ENCODE measurements around the gene SLC10A7.

SLC10A7 gene

GRCh38 chr4:146445198-146446150 lies 76.3 kb downstream of the SLC10A7 start:
- Histone ChIP-seq H3K9me3 (no peaks in the 10 kb centered on the region), H3K4me3 (ENCODE audit: low read depth, low read length) (no peak overlapping the region), H3K4me1 (peaks cover 14% of the 10 kb centered on the region; the same call in 1 of the 2 replicates), H3K27me3 (no peaks in the 10 kb centered on the region), H3K36me3 (no peaks in the 10 kb centered on the region)
- no peak for TF ChIP-seq CTCF (IDR thresholded peaks at IDR 0.05; ENCODE audit: low read depth, low read length)
- no peak for DNase-seq

GRCh38 chr4:146443525-146443924 lies 78.2 kb downstream of the SLC10A7 start:
- Histone ChIP-seq H3K27me3 (no peaks in the 10 kb centered on the region), H3K36me3 (no peaks in the 10 kb centered on the region), H3K4me1 (peaks cover 14% of the 10 kb centered on the region; the same call in 1 of the 2 replicates), H3K9me3 (no peaks in the 10 kb centered on the region), H3K4me3 (ENCODE audit: low read depth, low read length) (no peak overlapping the region)
- no peak for TF ChIP-seq CTCF (IDR thresholded peaks at IDR 0.05; ENCODE audit: low read depth, low read length)
- peak; percentile 26 for DNase-seq

- no peak overlapping the region for H3K4me3 ChIP-seq (ENCODE audit: low read depth, low read length)
- no peaks in the 10 kb centered on the region for H3K27me3 ChIP-seq
- no peaks in the 10 kb centered on the region for H3K9me3 ChIP-seq
- no peak for TF ChIP-seq CTCF (IDR thresholded peaks at IDR 0.05; ENCODE audit: low read depth, low read length)
- no peak for DNase-seq
- peaks cover 14% of the 10 kb centered on the region; the same call in 1 of the 2 replicates for H3K4me1 ChIP-seq
- H3K36me3 ChIP-seq: no peaks in the 10 kb centered on the region
Measured at GRCh38 chr4:146442801-146443200, 78.9 kb downstream of the SLC10A7 start.

- Histone ChIP-seq H3K36me3 (no peaks in the 10 kb centered on the region), H3K27me3 (no peaks in the 10 kb centered on the region), H3K9me3 (no peaks in the 10 kb centered on the region), H3K4me1 (peaks cover 30% of the 10 kb centered on the region), H3K4me3 (ENCODE audit: low read depth, low read length) (no peak overlapping the region)
- TF ChIP-seq CTCF (IDR thresholded peaks at IDR 0.05; ENCODE audit: low read depth, low read length): no peak
- no peak for DNase-seq
Measured at GRCh38 chr4:146439999-146440398, 81.7 kb downstream of the SLC10A7 start.

- no peak for DNase-seq
- no peak for TF ChIP-seq CTCF (IDR thresholded peaks at IDR 0.05; ENCODE audit: low read depth, low read length)
- Histone ChIP-seq H3K9me3 (no peaks in the 10 kb centered on the region), H3K4me1 (peaks cover 31% of the 10 kb centered on the region), H3K4me3 (ENCODE audit: low read depth, low read length) (no peak overlapping the region), H3K36me3 (no peaks in the 10 kb centered on the region), H3K27me3 (no peaks in the 10 kb centered on the region)
Measured at GRCh38 chr4:146439437-146439836, 82.3 kb downstream of the SLC10A7 start.

GRCh38 chr4:146437778-146438177 lies 84.0 kb downstream of the SLC10A7 start:
- no peaks in the 10 kb centered on the region for H3K9me3 ChIP-seq

More at GRCh38 chr4:146437778-146438177, 84.0 kb downstream of the SLC10A7 start:
- Histone ChIP-seq H3K36me3 (no peaks in the 10 kb centered on the region), H3K27me3 (no peaks in the 10 kb centered on the region), H3K4me3 (ENCODE audit: low read depth, low read length) (no peak overlapping the region), H3K4me1 (peaks cover 22% of the 10 kb centered on the region)
- no peak for TF ChIP-seq CTCF (IDR thresholded peaks at IDR 0.05; ENCODE audit: low read depth, low read length)
- DNase-seq: no peak
